ENCODE data around the gene ATP6V1B1. TPM values are rescaled to one million over a fixed set of nuclear protein-coding genes. Genes with fewer than 3 reads are reported as not detected.

The ATP6V1B1 gene
- total RNA-seq, 1 donor from 2014 or later = not detected

DNA sequence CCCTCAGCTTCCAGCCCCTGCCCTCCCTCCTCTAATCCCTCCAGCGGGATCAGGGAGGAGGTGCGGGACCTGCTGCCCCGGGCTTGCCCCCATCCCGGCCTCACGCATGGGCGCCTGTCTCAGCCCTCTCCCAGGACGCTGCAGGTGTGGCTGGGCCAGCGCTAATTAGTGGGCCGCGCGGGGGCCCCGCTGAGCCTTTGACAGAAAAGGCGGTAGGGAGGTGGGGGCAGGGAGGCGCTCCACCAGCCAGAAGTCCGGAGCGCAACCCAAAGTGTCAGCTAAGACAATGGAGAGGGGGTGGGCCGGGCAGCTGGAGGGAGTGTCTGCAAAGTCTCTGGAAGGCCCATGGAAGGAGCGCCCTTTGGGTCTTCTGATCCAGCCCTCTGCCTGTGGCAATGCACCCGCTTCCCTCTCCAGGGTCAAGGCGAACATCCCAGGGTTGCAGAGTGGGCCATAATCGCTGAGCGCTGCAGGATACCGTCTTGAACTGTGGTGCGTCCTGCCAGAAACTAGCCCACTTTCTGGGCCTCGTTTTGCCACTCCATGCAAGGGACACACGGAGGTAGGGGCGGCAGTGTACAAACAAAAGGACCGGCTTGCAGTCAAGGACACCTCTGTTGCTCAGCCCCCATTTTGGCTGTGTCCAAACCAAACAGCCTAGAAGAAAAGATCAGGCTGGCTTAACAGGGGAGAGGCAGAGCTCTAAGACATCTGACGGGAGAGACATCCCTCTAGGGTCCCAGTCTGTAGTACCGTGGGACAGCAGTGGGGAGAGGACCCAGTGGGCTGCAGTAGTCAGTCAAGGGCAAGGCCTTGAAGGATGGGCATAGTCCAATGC lies 3.5 kb downstream of the ATP6V1B1 start:
- Histone ChIP-seq H3K36me3 (no peaks in the 10 kb centered on the region), H3K4me3 (no peak overlapping the region), H3K9me3 (no peaks in the 10 kb centered on the region), H3K27me3 (no peaks in the 10 kb centered on the region), H3K27ac (no peak overlapping the region), H3K4me1 (no peaks in the 10 kb centered on the region)
- intact Hi-C loops (cut with DNase I) = no loop called here
- TF ChIP-seq, protein P1, sequence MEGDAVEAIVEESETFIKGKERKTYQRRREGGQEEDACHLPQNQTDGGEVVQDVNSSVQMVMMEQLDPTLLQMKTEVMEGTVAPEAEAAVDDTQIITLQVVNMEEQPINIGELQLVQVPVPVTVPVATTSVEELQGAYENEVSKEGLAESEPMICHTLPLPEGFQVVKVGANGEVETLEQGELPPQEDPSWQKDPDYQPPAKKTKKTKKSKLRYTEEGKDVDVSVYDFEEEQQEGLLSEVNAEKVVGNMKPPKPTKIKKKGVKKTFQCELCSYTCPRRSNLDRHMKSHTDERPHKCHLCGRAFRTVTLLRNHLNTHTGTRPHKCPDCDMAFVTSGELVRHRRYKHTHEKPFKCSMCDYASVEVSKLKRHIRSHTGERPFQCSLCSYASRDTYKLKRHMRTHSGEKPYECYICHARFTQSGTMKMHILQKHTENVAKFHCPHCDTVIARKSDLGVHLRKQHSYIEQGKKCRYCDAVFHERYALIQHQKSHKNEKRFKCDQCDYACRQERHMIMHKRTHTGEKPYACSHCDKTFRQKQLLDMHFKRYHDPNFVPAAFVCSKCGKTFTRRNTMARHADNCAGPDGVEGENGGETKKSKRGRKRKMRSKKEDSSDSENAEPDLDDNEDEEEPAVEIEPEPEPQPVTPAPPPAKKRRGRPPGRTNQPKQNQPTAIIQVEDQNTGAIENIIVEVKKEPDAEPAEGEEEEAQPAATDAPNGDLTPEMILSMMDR (IDR thresholded peaks at IDR 0.05) = no peak
- TF ChIP-seq POLR2AphosphoS5 (IDR thresholded peaks at IDR 0.05; ENCODE audit: insufficient read depth in 1 of 2, low read depth in 1 of 2) (no peak), POLR2A (IDR thresholded peaks at IDR 0.05) (no peak)
- DNase-seq (ENCODE audit: extremely low spot score in 2 of 2) = peak; percentile 42 to 95

DNA sequence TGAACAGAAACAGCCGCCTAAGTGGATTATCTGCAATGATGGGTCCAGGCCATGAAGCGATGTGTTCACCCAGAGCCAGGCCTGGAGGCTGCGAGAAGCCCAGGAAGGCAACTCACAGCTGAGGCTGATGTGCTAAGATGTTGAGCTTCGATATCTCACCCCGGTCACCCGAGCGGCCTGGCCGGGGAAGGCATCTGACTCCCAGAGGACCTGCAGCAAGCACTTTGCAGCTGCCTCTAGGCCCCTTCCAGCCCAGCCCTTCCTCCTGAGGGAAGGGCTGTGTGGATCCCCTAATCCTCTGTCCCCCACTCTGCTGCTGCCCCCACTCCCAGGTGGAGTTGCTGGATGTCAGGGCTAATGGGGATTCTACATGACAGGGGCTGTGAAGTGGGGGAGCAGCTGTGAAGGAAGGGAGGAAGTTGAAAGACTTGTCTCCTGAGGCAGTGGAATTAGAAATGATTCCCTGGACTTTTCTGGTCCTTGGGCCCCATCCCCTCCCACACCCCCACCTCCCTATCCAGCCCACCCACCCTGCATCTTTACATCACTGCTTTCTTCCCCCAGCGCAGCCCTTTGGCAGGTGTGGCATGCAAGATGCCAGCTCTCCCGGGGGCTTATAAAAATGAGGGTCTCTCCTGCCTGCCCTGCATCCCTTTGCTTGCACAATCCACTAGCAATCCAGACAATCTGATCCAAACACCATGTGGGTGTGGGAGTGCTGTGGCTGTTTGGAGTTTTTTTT lies 4.3 kb downstream of the ATP6V1B1 start:
- no peaks in the 10 kb centered on the region for H3K36me3 ChIP-seq
- peak; percentile 64 to 72 for DNase-seq (ENCODE audit: extremely low spot score in 2 of 2)
- H3K27ac ChIP-seq = no peak overlapping the region
- H3K4me3 ChIP-seq = no peak overlapping the region
- no peaks in the 10 kb centered on the region for H3K9me3 ChIP-seq
- intact Hi-C loops (cut with DNase I) = loop anchor here (10.0 kb wide), 1 partner anchor 75 kb away; no protein-coding TSS in a partner anchor
- TF ChIP-seq, protein P1 (IDR thresholded peaks at IDR 0.05) = no peak
- no peak for TF ChIP-seq POLR2AphosphoS5 (IDR thresholded peaks at IDR 0.05; ENCODE audit: insufficient read depth in 1 of 2, low read depth in 1 of 2)
- TF ChIP-seq POLR2A (IDR thresholded peaks at IDR 0.05) = no peak
- H3K27me3 ChIP-seq = no peaks in the 10 kb centered on the region
- no peaks in the 10 kb centered on the region for H3K4me1 ChIP-seq

DNA sequence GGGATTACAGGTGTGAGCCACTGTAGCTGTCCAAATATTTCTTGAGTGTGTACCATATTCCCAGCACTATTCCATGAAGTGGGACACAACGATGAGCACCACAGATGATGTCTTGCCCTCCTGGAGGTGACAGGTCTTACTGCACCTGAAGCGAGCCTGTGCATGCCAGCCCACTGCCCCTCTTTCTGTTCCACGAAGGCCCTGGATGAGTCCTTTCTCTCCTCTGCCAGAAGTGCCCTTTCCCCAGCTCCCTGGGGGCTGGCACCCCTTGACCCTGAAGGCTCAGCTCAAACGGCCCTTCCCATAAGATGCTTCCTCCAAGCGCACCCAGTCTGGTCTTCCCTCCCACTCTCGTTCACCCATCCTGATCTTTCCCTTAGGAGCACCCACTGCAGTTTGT lies 5.5 kb downstream of the ATP6V1B1 start:
- Histone ChIP-seq H3K36me3 (no peaks in the 10 kb centered on the region), H3K27me3 (no peaks in the 10 kb centered on the region), H3K27ac (no peak overlapping the region), H3K4me1 (no peaks in the 10 kb centered on the region), H3K4me3 (no peak overlapping the region), H3K9me3 (no peaks in the 10 kb centered on the region)
- DNase-seq (ENCODE audit: extremely low spot score in 2 of 2) = no peak
- TF ChIP-seq, protein P1 (IDR thresholded peaks at IDR 0.05) = no peak
- no peak for TF ChIP-seq POLR2AphosphoS5 (IDR thresholded peaks at IDR 0.05; ENCODE audit: insufficient read depth in 1 of 2, low read depth in 1 of 2)
- intact Hi-C loops (cut with DNase I) = loop anchor here (10.0 kb wide), 1 partner anchor 76 kb away; no protein-coding TSS in a partner anchor

DNA sequence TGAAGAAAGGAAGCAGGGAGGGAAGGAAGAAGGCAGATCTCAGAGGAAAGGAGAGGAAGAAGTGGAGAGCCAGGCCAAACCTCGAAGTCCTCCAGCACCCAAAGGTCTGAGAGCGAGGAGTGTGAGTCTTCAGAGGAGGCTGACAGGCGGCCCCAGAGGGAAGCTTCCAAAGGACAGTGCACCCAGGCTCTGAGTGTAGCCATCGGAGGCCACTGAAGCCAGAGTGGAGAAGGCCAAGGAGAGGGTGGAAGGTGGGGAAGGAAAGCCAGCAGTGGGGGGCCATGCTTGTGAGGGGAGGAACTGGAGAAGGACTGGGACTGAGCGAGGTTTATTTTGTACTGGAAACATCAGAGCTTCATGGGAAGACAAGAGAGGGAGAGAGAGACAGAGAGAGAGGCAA lies 6.0 kb downstream of the ATP6V1B1 start:
- DNase-seq (ENCODE audit: extremely low spot score in 2 of 2) = no peak
- TF ChIP-seq, protein P1 (IDR thresholded peaks at IDR 0.05) = no peak
- TF ChIP-seq POLR2AphosphoS5 (IDR thresholded peaks at IDR 0.05; ENCODE audit: insufficient read depth in 1 of 2, low read depth in 1 of 2) (no peak), POLR2A (IDR thresholded peaks at IDR 0.05) (no peak)
- no peaks in the 10 kb centered on the region for H3K36me3 ChIP-seq
- H3K9me3 ChIP-seq = no peaks in the 10 kb centered on the region
- no peak overlapping the region for H3K4me3 ChIP-seq
- intact Hi-C loops (cut with DNase I) = loop anchor here (10.0 kb wide), 1 partner anchor 77 kb away; no protein-coding TSS in a partner anchor
- no peaks in the 10 kb centered on the region for H3K4me1 ChIP-seq
- no peaks in the 10 kb centered on the region for H3K27me3 ChIP-seq
- no peak overlapping the region for H3K27ac ChIP-seq
